Measurements from ENCODE around the gene EMC9. TPM values are rescaled to one million over a fixed set of nuclear protein-coding genes. Genes with fewer than 3 reads are reported as not detected.
A peak's percentile ranks its signal among the peaks of the same experiment; 100 is the strongest.

EMC9 gene
- total RNA-seq, 1 experiment from 2014 or later: 42.0 TPM

- H3K9me3 ChIP-seq (ENCODE audit: control insufficient read depth in 1 of 2, insufficient read depth in 1 of 2, low read depth in 1 of 2, low read length in 2 of 2): no peaks in the 10 kb centered on the region
- H3K9me2 ChIP-seq (ENCODE audit: insufficient read depth): no peaks in the 10 kb centered on the region
- intact Hi-C loops (cut with micrococcal nuclease): no loop called here
- no peaks in the 10 kb centered on the region for H3K79me2 ChIP-seq (ENCODE audit: insufficient read depth, low read length)
- no peaks in the 10 kb centered on the region for H4K20me1 ChIP-seq (ENCODE audit: insufficient read depth)
- ChIA-PET POLR2A (no interaction called here), RAD21 (ENCODE audit: low non-redundant PET in 1 of 2, low total read pairs in 2 of 2, uncharacterized antibody in 2 of 2, unreplicated experiment in 2 of 2) (interaction anchor here in 1 of 2 experiments (0.8 kb wide), 1 partner anchor 41 kb away, joined by 3 read pairs; no protein-coding TSS in a partner anchor), CTCF (no interaction called here)
- no peak overlapping the region for H3K4me2 ChIP-seq (ENCODE audit: low read length)
- DNase-seq (ENCODE audit: low read depth, low spot score) (no peak), ATAC-seq (no peak)
- no peaks in the 10 kb centered on the region for H3K4me1 ChIP-seq (ENCODE audit: control insufficient read depth in 1 of 2, insufficient read depth in 2 of 2, low read length in 2 of 2)
- no peak for TF ChIP-seq YY1 (IDR thresholded peaks at IDR 0.05; ENCODE audit: extremely low read depth, insufficient replicate concordance, low read depth, low read length)
- no peak for TF ChIP-seq TCF7L2 (IDR thresholded peaks at IDR 0.05; ENCODE audit: borderline replicate concordance, extremely low read depth, insufficient read depth, insufficient read length)
- TF ChIP-seq ATF3 (IDR thresholded peaks at IDR 0.05): no peak
- TF ChIP-seq MAX (IDR thresholded peaks at IDR 0.05): no peak
- TF ChIP-seq CEBPB (IDR thresholded peaks at IDR 0.05; ENCODE audit: low read depth): 0 out of 2 replicates have a peak, but pooled peaks have one; percentile 22
- no peak for TF ChIP-seq REST (IDR thresholded peaks at IDR 0.05; ENCODE audit: low read depth)
- no peak overlapping the region for H3K27ac ChIP-seq (ENCODE audit: low read depth, low read length)
- H3K4me3 ChIP-seq (replicated peaks in 1 of 2; ENCODE audit: low read depth in 1 of 2, low read length in 2 of 2): no peak overlapping the region
- H3K36me3 ChIP-seq (ENCODE audit: control insufficient read depth in 1 of 2, insufficient read depth in 2 of 2, low read length in 2 of 2): peaks cover 6 to 11% of the 10 kb centered on the region in 2 experiments; a peak in 3 of 4 replicates
- no peak overlapping the region for H3K9ac ChIP-seq (ENCODE audit: low read length)
- H2AFZ ChIP-seq (ENCODE audit: low read depth, low read length, poor library complexity, severe bottlenecking): no peak overlapping the region
- H3K27me3 ChIP-seq (ENCODE audit: insufficient read depth, low read length): no peaks in the 10 kb centered on the region
- no TSS peak for BruUV-seq (replicated peaks)
These were observed 26.2 kb upstream of the EMC9 start for GRCh38 chr14:24167469-24168114.
